GM23248 (cell line): Measurements from ENCODE around the gene EIF2B5. TPM values are rescaled to one million over a fixed set of nuclear protein-coding genes. Genes with fewer than 3 reads are reported as not detected.

Experiments used
- DNase-seq: peaks from one replicate; pipeline ENCODE4 v3.0.0-alpha.2; 2015
- H2AFZ ChIP-seq: fragments of 200-600 bp; sonication (generic); 2 replicates; pipeline ENCODE4 v1.6.1; 2016; ENCODE audit warnings: antibody characterized with exemption
- H3F3A ChIP-seq: fragments of 200-600 bp; sonication (generic); 2 replicates; pipeline ENCODE4 v1.6.1; 2016; ENCODE audit warnings: mild to moderate bottlenecking, antibody characterized with exemption, mixed run types; ENCODE audit not compliant: insufficient read depth
- H3K27ac ChIP-seq: fragments of 200-600 bp; sonication (generic); 2 replicates; pipeline ENCODE4 v1.5.1; 2016; ENCODE audit warnings: mild to moderate bottlenecking
- H3K27me3 ChIP-seq: fragments of 200-600 bp; sonication (generic); replicated peaks from 2 replicates; pipeline ENCODE4 v1.6.1; 2016; ENCODE audit warnings: mild to moderate bottlenecking; ENCODE audit not compliant: insufficient read depth
- H3K36me3 ChIP-seq: fragments of 200-600 bp; sonication (generic); 2 replicates; pipeline ENCODE4 v1.6.1; 2016; ENCODE audit warnings: low read depth, mild to moderate bottlenecking
- H3K4me1 ChIP-seq: fragments of 200-600 bp; sonication (generic); 2 replicates; pipeline ENCODE4 v1.6.1; 2016; ENCODE audit warnings: mild to moderate bottlenecking; ENCODE audit not compliant: insufficient read depth
- H3K4me2 ChIP-seq: fragments of 200-600 bp; sonication (generic); one replicate; pipeline ENCODE4 v1.6.1; 2016; ENCODE audit warnings: mild to moderate bottlenecking; ENCODE audit not compliant: unreplicated experiment
- H3K4me3 ChIP-seq: fragments of 200-600 bp; sonication (generic); 2 replicates; pipeline ENCODE4 v1.5.1; 2016; ENCODE audit warnings: mild to moderate bottlenecking
- H3K79me2 ChIP-seq: fragments of 200-600 bp; sonication (generic); 2 replicates; pipeline ENCODE4 v1.6.1; 2016; ENCODE audit warnings: mild to moderate bottlenecking; ENCODE audit not compliant: insufficient read depth
- H3K9ac ChIP-seq: fragments of 200-600 bp; sonication (generic); 2 replicates; pipeline ENCODE4 v1.6.1; 2016; ENCODE audit warnings: mild to moderate bottlenecking
- H3K9me2 ChIP-seq: fragments of 200-600 bp; sonication (generic); 2 replicates; pipeline ENCODE4 v1.6.1; 2016; ENCODE audit warnings: mixed run types, mild to moderate bottlenecking, moderate library complexity; ENCODE audit not compliant: insufficient read depth
- H3K9me3 ChIP-seq: fragments of 200-600 bp; sonication (generic); one replicate; pipeline ENCODE4 v1.6.1; 2017; ENCODE audit warnings: low read depth
- H4K20me1 ChIP-seq: fragments of 200-600 bp; sonication (generic); 2 replicates; pipeline ENCODE4 v1.6.0; 2016; ENCODE audit not compliant: insufficient read depth
- EZH2 ChIP-seq: fragments of 200-600 bp; sonication (generic); IDR thresholded peaks from 2 replicates; pipeline ENCODE4 v1.6.1; 2018; ENCODE audit warnings: antibody characterized with exemption, mild to moderate bottlenecking; ENCODE audit not compliant: insufficient read depth, poor library complexity, severe bottlenecking
- EZH2phosphoT487 ChIP-seq: fragments of 200-600 bp; sonication (generic); IDR thresholded peaks from 2 replicates; pipeline ENCODE4 v1.6.1; 2018; ENCODE audit warnings: antibody characterized with exemption, moderate library complexity, mild to moderate bottlenecking, low read depth; ENCODE audit not compliant: insufficient read depth
- WGBS, 2 experiments: methylation state at CpG; one replicate each; pipeline ENCODE4 v1.1.6; 2015 to 2017; ENCODE audit warnings: low lambda C conversion rate in 2 of 2, low coverage in 1 of 2; ENCODE audit errors: missing lambda C conversion rate in 2 of 2; 5-methylcytosine and 5-hydroxymethylcytosine counted together
- in situ Hi-C: fragments of 300-500 bp; cut with MboI; formaldehyde crosslinking; loops from 2 replicates; pipeline ENCODE4 v1.15.0; 2020
- polyA plus RNA-seq: library from polyadenylated mRNA; unstranded; fragments of >200 nt; fragmentation: Nextera tagmentation; extraction: Ambion mirVana; gene quantifications from 2 replicates; pipeline ENCODE4 v1.2.1, GENCODE V29; 2016
- small RNA-seq: library from RNA; depleted of rRNA; stranded (forward); fragments of <200 nt; gene quantifications from one replicate; pipeline ENCODE3, GENCODE V24; 2014; ENCODE audit warnings: low read depth, low replicate concordance
- total RNA-seq: library from RNA; depleted of rRNA; stranded (reverse); fragments of >200 nt; shearing (Covaris generic); gene quantifications from 2 replicates; pipeline ENCODE4 v1.2.3, GENCODE V29; 2014; rRNA removed

EIF2B5 gene
- total and polyA plus RNA-seq, 2 experiments from 2014 or later, result 27.8 to 28.3 TPM

GRCh38 chr3:184192889-184193288, 57.7 kb downstream of the EIF2B5 start:
- Histone ChIP-seq H3K4me3 (no peak overlapping the region), H3K27me3 (no peaks in the 10 kb centered on the region), H3K79me2 (peaks cover 47% of the 10 kb centered on the region), H3K27ac (no peak overlapping the region), H3K4me2 (no peak overlapping the region), H2AFZ (no peak overlapping the region), H3K9me2 (no peaks in the 10 kb centered on the region), H3K36me3 (peaks cover 32% of the 10 kb centered on the region), H3F3A (no peaks in the 10 kb centered on the region), H3K9ac (no peak overlapping the region), H3K9me3 (no peaks in the 10 kb centered on the region), H4K20me1 (no peaks in the 10 kb centered on the region), H3K4me1 (no peaks in the 10 kb centered on the region)
- no peak for DNase-seq
- TF ChIP-seq EZH2phosphoT487, result no peak
- TF ChIP-seq EZH2, result no peak
- WGBS, 2 experiments, result 94 to 100% methylated on average over 6 to 9 of the region's 10 CpGs
- in situ Hi-C loops, result no loop called here

- no peaks in the 10 kb centered on the region for H3K9me2 ChIP-seq
- no peaks in the 10 kb centered on the region for H3K4me1 ChIP-seq
- in situ Hi-C loops, result no loop called here
- TF ChIP-seq EZH2 (no peak), EZH2phosphoT487 (no peak)
- H3K27ac ChIP-seq, result no peak overlapping the region
- H2AFZ ChIP-seq, result no peak overlapping the region
- H3K4me2 ChIP-seq, result no peak overlapping the region
- 72% methylated on average over 9 of the region's 9 CpGs for WGBS, 2 experiments
- H3K36me3 ChIP-seq, result peaks cover 32% of the 10 kb centered on the region
- H4K20me1 ChIP-seq, result no peaks in the 10 kb centered on the region
- H3K27me3 ChIP-seq, result no peaks in the 10 kb centered on the region
- no peak overlapping the region for H3K9ac ChIP-seq
- H3K9me3 ChIP-seq, result no peaks in the 10 kb centered on the region
- H3K4me3 ChIP-seq, result no peak overlapping the region
- DNase-seq, result no peak
- H3K79me2 ChIP-seq, result peaks cover 35% of the 10 kb centered on the region
- no peaks in the 10 kb centered on the region for H3F3A ChIP-seq
Measured at GRCh38 chr3:184193991-184194539, 58.9 kb downstream of the EIF2B5 start.

Small RNAs within 50 kb of the gene (small RNA-seq; reads per million reads assigned to genes)
- gene RF00019, result not detected

Other genes with a start within 250 kb of the EIF2B5 start
- 14.0 and 14.7 TPM in 2 replicates for gene ABCC5, start 117.5 kb upstream of the EIF2B5 start, total RNA-seq
- gene ABCC5, start 117.5 kb upstream of the EIF2B5 start, polyA plus RNA-seq, result 16.1 and 17.1 TPM in 2 replicates
- not detected in 2 replicates for gene HTR3D, start 103.6 kb upstream of the EIF2B5 start, total RNA-seq
- not detected in 2 replicates for gene HTR3D, start 103.6 kb upstream of the EIF2B5 start, polyA plus RNA-seq
- not detected in 2 replicates for gene HTR3C, start 82.3 kb upstream of the EIF2B5 start, total RNA-seq
- not detected in 2 replicates for gene HTR3C, start 82.3 kb upstream of the EIF2B5 start, polyA plus RNA-seq
- not detected in 2 replicates for gene HTR3E, start 38.3 kb upstream of the EIF2B5 start, total RNA-seq
- not detected in 2 replicates for gene HTR3E, start 38.3 kb upstream of the EIF2B5 start, polyA plus RNA-seq
- gene DVL3, start 20.0 kb downstream of the EIF2B5 start, total RNA-seq, result 66.9 and 76.4 TPM in 2 replicates
- gene DVL3, start 20.0 kb downstream of the EIF2B5 start, polyA plus RNA-seq, result 31.1 and 42.7 TPM in 2 replicates
- 889 and 951 TPM in 2 replicates for gene AP2M1, start 39.5 kb downstream of the EIF2B5 start, total RNA-seq
- 1,073 and 1,100 TPM in 2 replicates for gene AP2M1, start 39.5 kb downstream of the EIF2B5 start, polyA plus RNA-seq
- 47.8 and 56.5 TPM in 2 replicates for gene ABCF3, start 50.8 kb downstream of the EIF2B5 start, total RNA-seq
- gene ABCF3, start 50.8 kb downstream of the EIF2B5 start, polyA plus RNA-seq, result 58.6 and 59.1 TPM in 2 replicates
- gene VWA5B2, start 94.2 kb downstream of the EIF2B5 start, total RNA-seq, result not detected in 2 replicates
- gene VWA5B2, start 94.2 kb downstream of the EIF2B5 start, polyA plus RNA-seq, result not detected in 2 replicates
- 52.7 and 66.1 TPM in 2 replicates for gene ALG3, start 113.6 kb downstream of the EIF2B5 start, total RNA-seq
- gene ALG3, start 113.6 kb downstream of the EIF2B5 start, polyA plus RNA-seq, result 94.2 and 94.7 TPM in 2 replicates
- 4.0 and 7.2 TPM in 2 replicates for gene EEF1AKMT4, start 114.3 kb downstream of the EIF2B5 start, total RNA-seq
- gene EEF1AKMT4, start 114.3 kb downstream of the EIF2B5 start, polyA plus RNA-seq, result 5.3 and 6.1 TPM in 2 replicates
- gene CAMK2N2, start 126.2 kb downstream of the EIF2B5 start, total RNA-seq, result 0.11 TPM in 1 of 2 replicates, not detected in the other
- 0.14 TPM in 1 of 2 replicates, not detected in the other for gene CAMK2N2, start 126.2 kb downstream of the EIF2B5 start, polyA plus RNA-seq
- gene ECE2, start 140.7 kb downstream of the EIF2B5 start, total RNA-seq, result not detected in 2 replicates
- gene ECE2, start 140.7 kb downstream of the EIF2B5 start, polyA plus RNA-seq, result not detected in 2 replicates
- gene PSMD2, start 163.9 kb downstream of the EIF2B5 start, total RNA-seq, result 596 and 602 TPM in 2 replicates
- gene PSMD2, start 163.9 kb downstream of the EIF2B5 start, polyA plus RNA-seq, result 513 and 518 TPM in 2 replicates
- 366 and 370 TPM in 2 replicates for gene EIF4G1, start 179.2 kb downstream of the EIF2B5 start, total RNA-seq
- gene EIF4G1, start 179.2 kb downstream of the EIF2B5 start, polyA plus RNA-seq, result 183 and 184 TPM in 2 replicates
- gene FAM131A, start 202.2 kb downstream of the EIF2B5 start, total RNA-seq, result 24.5 and 44.9 TPM in 2 replicates
- 5.6 and 7.0 TPM in 2 replicates for gene FAM131A, start 202.2 kb downstream of the EIF2B5 start, polyA plus RNA-seq
- 1.2 and 1.8 TPM in 2 replicates for gene CLCN2, start 226.2 kb downstream of the EIF2B5 start, total RNA-seq
- 1.3 and 1.5 TPM in 2 replicates for gene CLCN2, start 226.2 kb downstream of the EIF2B5 start, polyA plus RNA-seq
- 73.0 and 81.2 TPM in 2 replicates for gene POLR2H, start 226.4 kb downstream of the EIF2B5 start, total RNA-seq
- gene POLR2H, start 226.4 kb downstream of the EIF2B5 start, polyA plus RNA-seq, result 66.3 and 69.7 TPM in 2 replicates
- gene THPO, start 242.8 kb downstream of the EIF2B5 start, total RNA-seq, result not detected in 2 replicates
- not detected in 2 replicates for gene THPO, start 242.8 kb downstream of the EIF2B5 start, polyA plus RNA-seq
- gene CHRD, start 244.7 kb downstream of the EIF2B5 start, total RNA-seq, result 0.22 and 0.25 TPM in 2 replicates
- 0.13 and 0.15 TPM in 2 replicates for gene CHRD, start 244.7 kb downstream of the EIF2B5 start, polyA plus RNA-seq